Stimulated activated CD8-positive, alpha-beta memory T cell treated with anti-CD3 and anti-CD28 coated beads, Interleukin-15, amount 100 ng/mL, for 24 hours (primary cell): Measurements from ENCODE around the gene CRBN.

Experiments
- DNase-seq: peaks from one replicate; pipeline ENCODE4 v3.0.0-alpha.2; 2020; ENCODE audit warnings: low read depth

Gene CRBN

GRCh38 chr3:3179407-3180094 lies at the start of gene CRBN:
TSS of gene CRBN (minus strand) at chr3:3179691. CDS start at chr3:3179687, 4 bp downstream.
- peak; percentile 84 for DNase-seq

GRCh38 chr3:3227640-3228039 lies 48.1 kb upstream of the CRBN start:
- no peak for DNase-seq

GRCh38 chr3:3221528-3221927 lies 42.0 kb upstream of the CRBN start:
- DNase-seq = no peak

- no peak for DNase-seq
Measured at GRCh38 chr3:3216401-3216800, 36.9 kb upstream of the CRBN start.

DNA sequence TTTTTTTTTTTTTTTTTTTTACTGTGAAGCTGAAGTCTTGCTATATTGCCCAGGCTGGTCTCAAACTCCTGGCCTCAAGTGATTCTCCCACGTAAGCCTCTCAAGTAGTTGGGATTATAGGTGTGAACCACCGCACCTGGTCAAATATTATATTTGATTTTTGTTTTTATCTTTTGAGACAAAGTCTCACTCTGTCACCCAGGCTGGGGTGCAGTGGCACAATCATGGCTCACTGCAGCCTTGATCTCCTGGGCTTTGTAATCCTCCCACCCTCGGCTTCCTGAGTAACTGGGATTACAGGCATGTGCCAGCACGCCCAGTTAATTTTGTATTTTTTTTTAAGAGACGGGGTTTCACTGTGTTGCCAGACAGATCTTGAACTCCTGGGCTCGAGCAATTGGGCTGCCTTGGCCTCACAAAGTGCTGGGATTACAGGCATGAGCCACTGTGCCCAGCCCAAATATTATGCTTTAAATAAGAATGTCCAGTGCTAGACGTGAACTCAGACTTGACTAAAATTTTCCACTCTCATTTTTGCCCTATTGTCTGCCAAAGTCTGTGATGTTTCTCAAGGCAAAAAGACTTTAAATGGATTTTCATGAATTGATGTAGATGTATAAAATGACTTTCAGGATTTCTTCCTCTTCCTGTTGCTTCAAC lies 33.4 kb upstream of the CRBN start:
- no peak for DNase-seq

DNA sequence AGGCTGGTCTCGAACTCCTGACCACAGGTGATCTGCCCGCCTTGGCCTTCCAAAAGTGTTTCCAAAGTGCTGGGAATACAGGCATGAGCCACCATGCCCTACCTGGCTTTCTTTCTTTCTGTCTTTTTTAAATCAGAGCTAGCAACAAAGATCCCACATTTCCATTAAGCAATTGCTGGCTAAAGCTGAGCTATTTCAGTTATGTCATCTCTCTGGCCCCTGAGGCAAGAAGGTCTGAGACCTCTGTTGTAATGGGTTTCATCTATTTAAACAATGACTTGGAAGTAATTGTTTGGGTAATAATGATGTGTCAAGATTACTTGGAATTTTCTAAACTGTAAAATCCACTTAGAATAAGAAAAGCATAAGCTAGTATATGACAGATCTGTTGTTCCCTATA lies 30.2 kb upstream of the CRBN start:
- DNase-seq = no peak

DNA sequence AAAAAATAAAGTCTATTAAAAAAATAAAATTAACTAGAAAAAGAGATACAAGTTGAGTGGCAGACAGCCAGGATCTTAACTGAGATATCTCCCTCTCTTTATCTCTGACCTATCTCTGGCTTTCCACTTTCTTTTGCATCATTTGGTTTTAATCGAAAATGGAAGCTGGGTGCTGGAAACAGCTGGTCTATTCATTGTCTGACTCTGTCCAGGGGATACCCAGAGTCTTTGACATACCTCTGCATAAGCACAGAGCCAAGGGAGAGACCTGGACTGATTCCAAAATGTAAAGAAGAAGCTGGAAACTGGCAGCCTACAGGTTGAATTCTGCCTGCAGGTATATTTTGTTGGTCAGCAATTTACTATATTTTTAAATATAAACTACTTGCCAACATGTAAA lies 29.6 kb upstream of the CRBN start:
- no peak for DNase-seq

GRCh38 chr3:3201611-3202010 lies 22.1 kb upstream of the CRBN start:
- DNase-seq = no peak

- no peak for DNase-seq
Measured at GRCh38 chr3:3200632-3201212, 21.2 kb upstream of the CRBN start.

DNA sequence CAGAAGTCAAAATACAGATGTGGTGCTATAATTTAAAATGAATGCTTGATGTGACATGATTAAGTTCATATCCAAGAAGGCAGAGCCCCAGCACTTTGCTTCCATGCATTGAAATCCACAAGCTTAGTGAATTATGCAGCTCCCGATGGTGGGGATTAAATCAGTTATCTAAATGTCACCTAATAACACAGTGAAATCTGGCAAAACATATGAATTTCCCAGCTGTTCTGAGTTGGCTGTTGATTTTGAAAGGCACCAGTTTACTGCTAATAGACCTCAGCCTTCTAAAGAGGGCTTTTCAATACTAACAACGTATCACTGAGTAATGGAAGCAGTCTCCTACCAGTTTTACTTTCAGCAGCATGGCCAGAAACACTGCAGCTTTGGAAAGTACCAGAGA lies 19.8 kb upstream of the CRBN start:
- DNase-seq = no peak

- DNase-seq = no peak
Measured at GRCh38 chr3:3196148-3196861, 16.8 kb upstream of the CRBN start.

DNA sequence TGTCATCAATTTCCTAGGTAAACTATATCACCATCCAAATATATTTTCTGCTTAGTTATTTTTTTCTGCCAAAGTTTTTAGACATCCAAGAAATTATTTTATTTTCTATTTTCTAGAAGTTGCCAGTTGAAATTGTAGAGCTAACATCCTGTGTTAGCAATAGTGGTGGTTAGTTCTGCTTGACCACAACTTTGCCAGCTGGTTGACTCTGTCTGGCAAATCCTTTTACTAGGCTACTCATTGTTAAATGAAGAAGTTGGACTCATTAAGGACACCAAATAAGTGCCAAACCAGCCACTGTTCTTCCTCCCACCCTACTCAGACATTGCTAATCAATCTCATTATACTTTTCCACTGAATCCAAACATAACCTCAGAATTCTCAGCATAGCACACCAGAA lies 15.4 kb upstream of the CRBN start:
- no peak for DNase-seq

DNA sequence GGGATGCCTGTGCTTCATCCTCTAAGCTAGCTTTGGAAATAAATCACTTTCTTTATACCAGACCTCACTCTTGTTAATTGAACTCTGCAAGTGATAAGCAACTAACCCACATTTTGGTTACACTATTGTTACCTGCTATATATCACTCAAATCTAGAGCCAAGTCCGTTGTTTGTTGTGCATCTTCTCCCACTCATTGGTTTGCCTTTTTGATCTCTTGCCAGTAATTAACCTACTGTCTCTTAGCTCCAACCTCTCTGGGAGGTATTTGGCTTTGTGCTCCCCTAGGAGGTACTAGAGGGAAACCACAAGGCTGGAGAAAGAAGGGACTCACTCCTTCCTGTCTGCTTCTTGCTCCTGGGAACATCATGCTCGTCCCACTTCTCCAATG lies 12.8 kb upstream of the CRBN start:
- DNase-seq = no peak

DNA sequence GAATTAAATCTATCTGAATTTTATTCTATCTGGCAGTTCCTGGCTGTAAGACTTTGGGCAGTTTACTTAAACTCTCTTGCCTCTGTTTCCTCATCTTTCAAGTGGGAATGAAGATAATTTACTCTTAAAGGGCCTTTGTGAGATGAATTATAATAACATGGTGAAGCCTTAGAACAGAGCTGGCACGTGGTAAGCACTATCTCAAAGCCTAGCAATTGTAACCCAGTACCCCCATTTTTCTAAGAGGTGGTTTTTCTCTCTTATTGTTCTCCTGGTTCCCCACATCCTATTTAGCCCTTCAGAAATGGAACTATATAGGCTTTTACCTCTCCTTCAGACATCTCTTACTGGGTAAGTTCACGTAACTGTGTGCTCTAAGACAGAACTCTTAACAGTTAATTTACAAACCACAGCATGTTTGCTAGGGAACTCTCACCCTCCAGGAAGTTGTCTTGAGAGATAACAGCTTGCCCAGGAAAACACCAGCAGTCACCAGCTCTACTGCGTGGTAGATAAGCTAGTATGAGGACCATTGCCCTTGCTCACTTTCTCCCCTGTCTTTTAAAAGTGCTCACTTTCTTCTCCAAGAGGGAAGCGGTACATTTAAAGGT lies 12.3 kb upstream of the CRBN start:
- DNase-seq = no peak

DNA sequence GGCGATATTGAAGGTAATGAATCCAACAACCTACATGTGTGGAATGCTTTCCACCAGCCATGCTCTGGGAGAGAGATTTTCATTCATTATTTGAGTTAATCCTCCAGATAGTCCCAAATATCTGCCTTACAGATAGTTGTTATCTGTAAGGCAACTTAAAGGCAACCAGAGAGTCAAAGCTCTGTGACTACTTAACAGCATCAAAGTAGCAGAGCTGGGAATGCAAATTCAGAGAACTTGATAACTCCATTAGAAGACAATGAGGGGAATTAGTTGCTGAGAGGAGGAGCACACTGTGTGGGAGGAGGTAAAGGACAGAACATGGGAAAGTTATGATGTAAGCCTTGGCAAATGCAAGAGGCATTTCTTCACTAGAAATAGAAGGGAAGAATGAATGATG lies 10.5 kb upstream of the CRBN start:
- no peak for DNase-seq

DNA sequence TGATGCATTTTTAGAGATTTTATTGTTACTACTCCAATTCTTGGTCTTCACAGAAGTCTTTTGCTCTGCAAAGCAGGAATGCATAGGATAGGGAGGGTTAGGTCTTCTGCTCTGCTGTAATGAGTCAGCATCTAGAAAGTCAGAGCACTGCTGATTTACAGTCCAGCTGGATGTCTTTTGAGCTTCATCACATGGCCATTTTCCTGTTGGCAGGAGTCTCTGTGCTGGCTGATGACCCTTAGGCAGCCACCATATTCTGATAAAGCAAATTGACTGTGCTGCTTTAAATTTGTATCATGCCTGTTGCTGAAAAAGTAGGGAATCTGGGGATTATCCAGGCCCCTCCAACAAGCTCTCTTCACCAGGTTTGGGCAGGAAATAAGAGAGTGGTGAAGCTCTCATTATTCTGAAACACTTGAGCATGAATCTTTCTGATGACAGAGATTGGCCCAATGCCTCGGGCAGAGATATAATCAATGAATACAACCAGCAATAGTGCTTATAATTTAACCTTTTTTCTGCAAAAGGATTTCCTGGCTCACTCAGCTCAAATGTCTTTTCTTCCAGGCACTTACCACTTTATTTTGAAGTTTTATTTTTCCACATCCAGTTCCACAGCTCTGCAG lies 9.7 kb upstream of the CRBN start:
- no peak for DNase-seq

GRCh38 chr3:3184876-3185275 lies 5.4 kb upstream of the CRBN start:
- no peak for DNase-seq

DNA sequence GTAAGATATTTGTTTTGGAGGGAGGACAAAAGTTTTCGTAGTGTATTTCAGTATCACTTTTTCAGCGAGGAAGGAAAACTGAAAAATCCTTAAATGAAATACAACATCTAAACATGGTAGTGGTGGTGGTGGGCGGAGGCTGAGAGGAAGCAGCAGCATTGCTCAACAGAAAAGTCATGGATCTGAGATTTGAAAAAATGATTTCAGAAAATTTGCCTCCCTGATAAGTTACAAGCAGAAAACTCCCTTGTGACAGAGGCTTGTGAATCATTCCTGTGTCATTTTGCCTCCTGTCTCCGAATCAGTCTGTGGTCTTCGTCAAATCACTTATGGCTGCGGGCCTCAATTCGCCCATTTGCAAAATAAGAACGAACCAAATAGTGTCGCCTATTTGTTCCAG lies 965 bp upstream of the CRBN start:
- DNase-seq = no peak

DNA sequence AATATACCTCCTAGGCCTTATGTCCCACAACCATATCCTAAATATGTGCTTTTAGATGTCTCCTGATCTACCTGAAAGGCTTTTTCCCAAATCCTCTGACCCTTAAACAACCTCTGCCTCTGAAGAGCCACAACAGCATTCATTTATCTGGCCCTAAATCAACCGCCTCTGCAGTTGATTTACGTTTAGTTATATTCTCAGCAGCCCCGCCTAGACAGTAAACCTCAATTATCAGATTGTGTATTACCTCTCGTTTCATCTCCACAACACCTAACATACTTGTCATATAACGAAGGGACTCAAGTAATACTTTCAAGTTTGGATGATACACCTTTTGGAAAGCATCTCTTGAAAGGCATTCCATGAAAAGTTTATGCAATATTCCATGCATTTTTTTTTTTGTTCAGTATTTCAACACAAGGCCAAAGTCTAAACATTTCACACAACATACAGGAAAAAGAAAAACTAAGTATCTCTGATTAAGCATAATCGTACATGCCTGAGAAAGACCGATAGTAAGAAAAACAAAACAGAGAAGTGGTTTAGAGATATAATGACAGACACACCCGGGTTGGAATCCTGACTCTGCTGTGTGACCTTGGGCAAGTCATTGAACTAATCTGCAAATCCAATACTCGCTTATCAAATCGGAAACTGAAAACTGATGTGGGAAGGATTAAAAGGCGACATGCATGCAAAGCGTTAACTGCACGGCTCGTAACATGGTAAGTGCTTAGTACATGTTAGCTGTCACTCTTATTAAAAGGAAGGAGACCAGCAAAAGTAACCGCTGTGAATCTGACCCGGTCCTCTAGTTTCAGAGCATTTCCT lies 778 bp downstream of the CRBN start:
- DNase-seq = no peak

DNA sequence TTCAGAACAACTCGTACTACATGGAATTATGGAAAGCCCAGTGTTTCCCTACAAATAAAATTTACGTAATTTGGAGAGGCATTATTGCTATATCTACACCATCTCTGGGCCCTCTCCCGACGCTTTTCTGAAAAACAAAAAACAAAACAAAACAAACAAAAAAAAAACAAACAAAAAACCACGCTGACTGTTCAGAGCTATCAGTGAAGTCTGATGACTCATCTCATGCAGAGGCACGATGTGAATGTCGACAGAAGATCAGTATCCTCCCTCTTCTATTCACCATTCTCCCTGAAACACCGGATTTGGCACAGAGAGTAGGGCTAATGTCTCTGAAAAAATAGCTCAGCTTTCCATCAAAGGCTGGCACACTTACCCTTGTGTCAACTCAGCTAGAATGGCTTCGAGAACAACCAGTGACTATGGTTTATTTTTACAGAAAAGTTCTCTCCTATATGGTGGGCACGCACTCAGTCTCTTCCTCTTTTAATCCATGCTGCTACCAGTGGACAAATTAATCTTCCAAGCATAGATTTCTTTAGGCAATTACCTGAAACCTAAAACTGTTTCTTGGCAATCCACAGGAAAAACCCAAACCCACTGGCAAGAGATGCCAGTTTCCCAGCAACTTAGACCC lies 1.5 kb downstream of the CRBN start:
- DNase-seq = no peak

DNA sequence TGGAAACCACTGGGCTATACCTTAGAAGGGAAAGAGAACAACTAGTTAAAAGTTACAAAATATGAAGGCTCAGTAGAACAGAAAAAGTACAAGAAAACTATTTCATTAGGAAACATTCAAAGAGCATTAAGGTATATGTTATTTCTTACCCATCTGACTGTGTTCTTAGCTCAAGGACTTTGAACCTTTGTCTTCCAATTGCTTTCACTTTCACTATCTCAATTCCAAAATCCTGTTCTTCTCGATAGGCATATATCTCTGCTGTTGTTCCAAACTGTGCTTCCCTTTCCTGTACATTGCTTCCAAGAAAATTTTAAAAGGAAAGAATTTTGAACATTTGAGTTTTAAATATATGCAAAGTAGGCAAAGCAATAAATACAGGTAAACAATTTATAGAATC lies 6.9 kb downstream of the CRBN start:
- DNase-seq = no peak
